Stimulated activated memory B cell treated with anti-CD40 and anti-IgM and Interleukin-4, amounts not matched to agents 10 μg/mL and 1 μg/mL and 100 μg/mL, for 72 hours (primary cell): ENCODE results near the gene ZMYM3.

Experiments used
- ATAC-seq: fragments of 150-1000 bp; cut with Tn5 transposase; 2 replicates; pipeline ENCODE4 v1.10.0; 2021
- H3K27ac Mint-ChIP-seq: one replicate; pipeline ENCODE4 v1.8.0; 2022; ENCODE audit warnings: mild to moderate bottlenecking, mixed read lengths
- H3K27me3 Mint-ChIP-seq: one replicate; pipeline ENCODE4 v1.8.0; 2022; ENCODE audit warnings: mixed read lengths
- H3K36me3 Mint-ChIP-seq: one replicate; pipeline ENCODE4 v1.8.0; 2022; ENCODE audit warnings: mixed read lengths
- H3K4me1 Mint-ChIP-seq: one replicate; pipeline ENCODE4 v1.8.0; 2022; ENCODE audit warnings: mixed read lengths
- H3K4me3 Mint-ChIP-seq: one replicate; pipeline ENCODE4 v1.8.0; 2022; ENCODE audit warnings: mild to moderate bottlenecking, moderate library complexity, mixed read lengths
- H3K9me3 Mint-ChIP-seq: one replicate; pipeline ENCODE4 v1.8.0; 2022; ENCODE audit warnings: mixed read lengths

The ZMYM3 gene

GRCh38 chrX:71228063-71228642, 25.8 kb downstream of the ZMYM3 start:
- no peaks in the 10 kb centered on the region for H3K36me3 Mint-ChIP-seq
- no peaks in the 10 kb centered on the region for H3K4me1 Mint-ChIP-seq
- H3K27me3 Mint-ChIP-seq = peaks cover 11% of the 10 kb centered on the region
- no peak overlapping the region for H3K27ac Mint-ChIP-seq
- no peak overlapping the region for H3K4me3 Mint-ChIP-seq
- H3K9me3 Mint-ChIP-seq = no peaks in the 10 kb centered on the region
- ATAC-seq = no peak

GRCh38 chrX:71227370-71228062, 26.4 kb downstream of the ZMYM3 start:
- H3K27ac Mint-ChIP-seq = no peak overlapping the region
- no peaks in the 10 kb centered on the region for H3K4me1 Mint-ChIP-seq
- H3K4me3 Mint-ChIP-seq = no peak overlapping the region
- ATAC-seq = no peak
- no peaks in the 10 kb centered on the region for H3K9me3 Mint-ChIP-seq
- H3K27me3 Mint-ChIP-seq = peaks cover 15% of the 10 kb centered on the region
- H3K36me3 Mint-ChIP-seq = no peaks in the 10 kb centered on the region

- Mint-ChIP-seq H3K4me1 (no peaks in the 10 kb centered on the region), H3K27me3 (peaks cover 15% of the 10 kb centered on the region), H3K27ac (no peak overlapping the region), H3K9me3 (no peaks in the 10 kb centered on the region), H3K36me3 (no peaks in the 10 kb centered on the region), H3K4me3 (no peak overlapping the region)
- no peak for ATAC-seq
These were observed 28.3 kb downstream of the ZMYM3 start for GRCh38 chrX:71225676-71226075.

GRCh38 chrX:71225009-71225408, 28.9 kb downstream of the ZMYM3 start:
- H3K4me3 Mint-ChIP-seq = no peak overlapping the region
- no peaks in the 10 kb centered on the region for H3K4me1 Mint-ChIP-seq
- H3K9me3 Mint-ChIP-seq = no peaks in the 10 kb centered on the region
- H3K36me3 Mint-ChIP-seq = no peaks in the 10 kb centered on the region
- no peak overlapping the region for H3K27ac Mint-ChIP-seq
- peaks cover 15% of the 10 kb centered on the region for H3K27me3 Mint-ChIP-seq
- ATAC-seq = no peak

GRCh38 chrX:71224098-71224708, 29.7 kb downstream of the ZMYM3 start:
- Mint-ChIP-seq H3K27ac (no peak overlapping the region), H3K27me3 (peaks cover 15% of the 10 kb centered on the region), H3K4me3 (no peak overlapping the region), H3K9me3 (no peaks in the 10 kb centered on the region), H3K36me3 (no peaks in the 10 kb centered on the region), H3K4me1 (no peaks in the 10 kb centered on the region)
- ATAC-seq = no peak

- no peak for ATAC-seq
- Mint-ChIP-seq H3K4me3 (no peak within 1 kb of the TSS), H3K27ac (no peak within 1 kb of the TSS), H3K36me3 (no peaks in the 10 kb centered on the region), H3K9me3 (no peaks in the 10 kb centered on the region), H3K27me3 (peaks cover 15% of the 10 kb centered on the region), H3K4me1 (no peaks in the 10 kb centered on the region)
These were observed 31.0 kb downstream of the ZMYM3 start, which contains the start of gene GJB1 for GRCh38 chrX:71222929-71223328. Gene GJB1, plus strand, starts transcription at chrX:71223224. Its CDS starts 484 bp downstream, at chrX:71223708.

GRCh38 chrX:71221145-71221544, 32.8 kb downstream of the ZMYM3 start:
- no peak overlapping the region for H3K4me3 Mint-ChIP-seq
- peaks cover 15% of the 10 kb centered on the region for H3K27me3 Mint-ChIP-seq
- H3K4me1 Mint-ChIP-seq = peaks cover 5% of the 10 kb centered on the region
- no peaks in the 10 kb centered on the region for H3K9me3 Mint-ChIP-seq
- H3K27ac Mint-ChIP-seq = no peak overlapping the region
- no peaks in the 10 kb centered on the region for H3K36me3 Mint-ChIP-seq
- no peak for ATAC-seq

- Mint-ChIP-seq H3K36me3 (no peaks in the 10 kb centered on the region), H3K4me3 (no peak overlapping the region), H3K4me1 (peaks cover 6% of the 10 kb centered on the region), H3K9me3 (no peaks in the 10 kb centered on the region), H3K27me3 (peaks cover 13% of the 10 kb centered on the region), H3K27ac (no peak overlapping the region)
- no peak for ATAC-seq
These were observed 36.6 kb downstream of the ZMYM3 start for GRCh38 chrX:71217298-71217697.

GRCh38 chrX:71216485-71216884, 37.5 kb downstream of the ZMYM3 start:
- Mint-ChIP-seq H3K27ac (no peak overlapping the region), H3K9me3 (no peaks in the 10 kb centered on the region), H3K27me3 (peaks cover 13% of the 10 kb centered on the region), H3K4me3 (no peak overlapping the region), H3K36me3 (no peaks in the 10 kb centered on the region), H3K4me1 (peaks cover 6% of the 10 kb centered on the region)
- ATAC-seq = no peak

- no peaks in the 10 kb centered on the region for H3K9me3 Mint-ChIP-seq
- no peak for ATAC-seq
- no peak overlapping the region for H3K27ac Mint-ChIP-seq
- no peaks in the 10 kb centered on the region for H3K36me3 Mint-ChIP-seq
- peaks cover 13% of the 10 kb centered on the region for H3K27me3 Mint-ChIP-seq
- peaks cover 6% of the 10 kb centered on the region for H3K4me1 Mint-ChIP-seq
- H3K4me3 Mint-ChIP-seq = no peak overlapping the region
These were observed 38.5 kb downstream of the ZMYM3 start for GRCh38 chrX:71215338-71215912.

- Mint-ChIP-seq H3K4me3 (no peak overlapping the region), H3K9me3 (no peaks in the 10 kb centered on the region), H3K4me1 (peaks cover 6% of the 10 kb centered on the region), H3K27ac (no peak overlapping the region), H3K36me3 (no peaks in the 10 kb centered on the region), H3K27me3 (peaks cover 13% of the 10 kb centered on the region)
- ATAC-seq = no peak
These were observed 39.2 kb downstream of the ZMYM3 start for GRCh38 chrX:71214604-71215337.

- H3K9me3 Mint-ChIP-seq = no peaks in the 10 kb centered on the region
- H3K36me3 Mint-ChIP-seq = no peaks in the 10 kb centered on the region
- H3K4me1 Mint-ChIP-seq = peaks cover 6% of the 10 kb centered on the region
- ATAC-seq = no peak
- H3K27me3 Mint-ChIP-seq = peaks cover 13% of the 10 kb centered on the region
- no peak overlapping the region for H3K4me3 Mint-ChIP-seq
- H3K27ac Mint-ChIP-seq = no peak overlapping the region
These were observed 39.8 kb downstream of the ZMYM3 start for GRCh38 chrX:71214152-71214551.

GRCh38 chrX:71212536-71212935, 41.4 kb downstream of the ZMYM3 start:
- H3K4me1 Mint-ChIP-seq = peaks cover 6% of the 10 kb centered on the region

GRCh38 chrX:71210816-71211215, 43.1 kb downstream of the ZMYM3 start:
- no peak overlapping the region for H3K27ac Mint-ChIP-seq
- peaks cover 13% of the 10 kb centered on the region for H3K27me3 Mint-ChIP-seq
- no peak overlapping the region for H3K4me3 Mint-ChIP-seq
- H3K9me3 Mint-ChIP-seq = no peaks in the 10 kb centered on the region
- no peak for ATAC-seq
- H3K36me3 Mint-ChIP-seq = no peaks in the 10 kb centered on the region
- H3K4me1 Mint-ChIP-seq = no peaks in the 10 kb centered on the region

More at GRCh38 chrX:71212536-71212935, 41.4 kb downstream of the ZMYM3 start:
- H3K27me3 Mint-ChIP-seq = peaks cover 13% of the 10 kb centered on the region
- no peaks in the 10 kb centered on the region for H3K36me3 Mint-ChIP-seq
- no peak overlapping the region for H3K27ac Mint-ChIP-seq
- no peak overlapping the region for H3K4me3 Mint-ChIP-seq
- no peak for ATAC-seq
- H3K9me3 Mint-ChIP-seq = no peaks in the 10 kb centered on the region
